Hepatocyte (in vitro differentiated cells): Measurements from ENCODE around the gene SSBP3.
"Not testable (repeated sequence)": the region's sequence is repeated elsewhere in the genome, so short reads cannot be mapped to it uniquely, and the experiment has no call there.

ENCODE experiments used
- EZH2 ChIP-seq: fragments of 200-600 bp; sonication (generic); IDR thresholded peaks from 2 replicates; pipeline ENCODE4 v1.6.1; 2016; ENCODE audit warnings: antibody characterized with exemption, mild to moderate bottlenecking, borderline replicate concordance
- TF ChIP-seq, protein P1 (sequence below): fragments of 200-600 bp; sonication (generic); IDR thresholded peaks from 2 replicates; pipeline ENCODE4 v1.5.1; 2016; ENCODE audit warnings: antibody characterized with exemption, mild to moderate bottlenecking; ENCODE audit not compliant: poor library complexity

DNA sequence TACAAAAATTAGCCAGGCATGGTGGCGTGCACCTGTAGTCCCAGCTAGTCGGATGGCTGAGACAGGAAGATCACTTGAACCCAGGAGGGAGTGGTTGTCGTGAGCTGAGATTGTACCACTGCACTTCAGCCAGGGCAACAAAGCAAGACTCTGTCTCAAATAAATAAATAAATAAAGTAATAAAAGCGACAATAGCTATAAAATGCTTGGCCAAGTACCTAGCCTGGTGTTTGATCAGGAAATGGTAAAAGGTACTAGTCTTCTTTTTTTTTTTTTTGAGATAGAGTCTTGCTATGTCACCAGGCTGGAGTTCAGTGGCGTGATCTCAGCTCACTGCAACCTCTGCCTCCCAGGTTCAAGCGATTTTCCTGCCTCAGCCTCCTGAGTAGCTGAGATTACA is 12.4 kb upstream of the SSBP3 start:
- TF ChIP-seq, protein P1, sequence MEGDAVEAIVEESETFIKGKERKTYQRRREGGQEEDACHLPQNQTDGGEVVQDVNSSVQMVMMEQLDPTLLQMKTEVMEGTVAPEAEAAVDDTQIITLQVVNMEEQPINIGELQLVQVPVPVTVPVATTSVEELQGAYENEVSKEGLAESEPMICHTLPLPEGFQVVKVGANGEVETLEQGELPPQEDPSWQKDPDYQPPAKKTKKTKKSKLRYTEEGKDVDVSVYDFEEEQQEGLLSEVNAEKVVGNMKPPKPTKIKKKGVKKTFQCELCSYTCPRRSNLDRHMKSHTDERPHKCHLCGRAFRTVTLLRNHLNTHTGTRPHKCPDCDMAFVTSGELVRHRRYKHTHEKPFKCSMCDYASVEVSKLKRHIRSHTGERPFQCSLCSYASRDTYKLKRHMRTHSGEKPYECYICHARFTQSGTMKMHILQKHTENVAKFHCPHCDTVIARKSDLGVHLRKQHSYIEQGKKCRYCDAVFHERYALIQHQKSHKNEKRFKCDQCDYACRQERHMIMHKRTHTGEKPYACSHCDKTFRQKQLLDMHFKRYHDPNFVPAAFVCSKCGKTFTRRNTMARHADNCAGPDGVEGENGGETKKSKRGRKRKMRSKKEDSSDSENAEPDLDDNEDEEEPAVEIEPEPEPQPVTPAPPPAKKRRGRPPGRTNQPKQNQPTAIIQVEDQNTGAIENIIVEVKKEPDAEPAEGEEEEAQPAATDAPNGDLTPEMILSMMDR: not testable (repeated sequence)
- not testable (repeated sequence) for TF ChIP-seq EZH2
